Keratinocyte (primary cell): ENCODE data around the gene GNPAT.

Source experiments
- EZH2 ChIP-seq: IDR thresholded peaks from one replicate; pipeline ENCODE4 v1.6.1; 2012; ENCODE audit warnings: inconsistent platforms, mild to moderate bottlenecking, low read length, moderate library complexity
- TF ChIP-seq, protein P1 (sequence below), 3 experiments: IDR thresholded peaks in 1 of 3; conservative IDR thresholded peaks in 1 of 3; optimal IDR thresholded peaks in 1 of 3; 2 replicates in 2 of 3; 3 replicates in 1 of 3; pipeline versions ENCODE3 to v1.5.1; 2011; ENCODE audit warnings: low read length in 3 of 3, mild to moderate bottlenecking in 3 of 3, moderate library complexity in 2 of 3, control low read depth in 1 of 3, inconsistent platforms in 1 of 3; ENCODE audit not compliant: insufficient read depth in 2 of 3; ENCODE audit errors: extremely low read depth in 1 of 3

DNA sequence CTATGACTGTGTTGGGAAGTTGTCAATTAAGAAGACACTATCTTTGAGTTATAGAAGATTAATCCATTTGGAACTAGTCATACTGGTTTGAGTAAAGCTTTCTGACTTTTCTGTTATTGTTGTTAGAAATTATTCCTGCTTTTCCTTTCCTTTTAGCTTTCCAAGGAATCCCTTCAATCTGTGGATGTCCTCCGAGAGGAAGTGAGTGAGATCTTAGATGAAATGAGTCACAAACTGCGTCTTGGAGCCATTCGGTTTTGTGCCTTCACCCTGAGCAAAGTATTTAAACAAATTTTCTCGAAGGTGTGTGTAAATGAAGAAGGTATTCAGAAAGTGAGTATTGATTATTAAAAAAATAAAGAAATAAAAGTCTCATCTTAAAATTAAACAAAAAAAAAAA lies 19.3 kb downstream of the GNPAT start:
- TF ChIP-seq EZH2, result no peak
- TF ChIP-seq, protein P1, sequence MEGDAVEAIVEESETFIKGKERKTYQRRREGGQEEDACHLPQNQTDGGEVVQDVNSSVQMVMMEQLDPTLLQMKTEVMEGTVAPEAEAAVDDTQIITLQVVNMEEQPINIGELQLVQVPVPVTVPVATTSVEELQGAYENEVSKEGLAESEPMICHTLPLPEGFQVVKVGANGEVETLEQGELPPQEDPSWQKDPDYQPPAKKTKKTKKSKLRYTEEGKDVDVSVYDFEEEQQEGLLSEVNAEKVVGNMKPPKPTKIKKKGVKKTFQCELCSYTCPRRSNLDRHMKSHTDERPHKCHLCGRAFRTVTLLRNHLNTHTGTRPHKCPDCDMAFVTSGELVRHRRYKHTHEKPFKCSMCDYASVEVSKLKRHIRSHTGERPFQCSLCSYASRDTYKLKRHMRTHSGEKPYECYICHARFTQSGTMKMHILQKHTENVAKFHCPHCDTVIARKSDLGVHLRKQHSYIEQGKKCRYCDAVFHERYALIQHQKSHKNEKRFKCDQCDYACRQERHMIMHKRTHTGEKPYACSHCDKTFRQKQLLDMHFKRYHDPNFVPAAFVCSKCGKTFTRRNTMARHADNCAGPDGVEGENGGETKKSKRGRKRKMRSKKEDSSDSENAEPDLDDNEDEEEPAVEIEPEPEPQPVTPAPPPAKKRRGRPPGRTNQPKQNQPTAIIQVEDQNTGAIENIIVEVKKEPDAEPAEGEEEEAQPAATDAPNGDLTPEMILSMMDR (optimal IDR thresholded peaks at IDR 0.05 in 1 of 3, IDR thresholded peaks at IDR 0.05 in 1 of 3, conservative IDR thresholded peaks at IDR 0.05 in 1 of 3; ENCODE audit: extremely low read depth in 1 of 3, insufficient read depth in 2 of 3, low read length in 3 of 3), result no peak
